ENCODE results near the gene LSR.
"Not testable (repeated sequence)": the region's sequence is repeated elsewhere in the genome, so short reads cannot be mapped to it uniquely, and the experiment has no call there.

LSR gene

GRCh38 chr19:35219008-35219407, 29.8 kb upstream of the LSR start:
- no peak for DNase-seq

GRCh38 chr19:35220315-35220921, 28.4 kb upstream of the LSR start:
- DNase-seq, result no peak

- not testable (repeated sequence) for DNase-seq
Measured at GRCh38 chr19:35220973-35221590, 27.7 kb upstream of the LSR start.

GRCh38 chr19:35222373-35223015, 26.3 kb upstream of the LSR start:
- no peak for DNase-seq

- no peak for DNase-seq
Measured at GRCh38 chr19:35223084-35223790, 25.6 kb upstream of the LSR start.

- DNase-seq, result no peak
Measured at GRCh38 chr19:35223862-35224505, 24.8 kb upstream of the LSR start.

- DNase-seq, result no peak
Measured at GRCh38 chr19:35224681-35225571, 23.9 kb upstream of the LSR start.

GRCh38 chr19:35225951-35226350, 22.9 kb upstream of the LSR start:
- DNase-seq, result no peak

GRCh38 chr19:35226748-35227147, 22.1 kb upstream of the LSR start:
- DNase-seq, result no peak

GRCh38 chr19:35228177-35228930, 20.4 kb upstream of the LSR start, which contains the start of gene FAM187B:
Gene FAM187B, minus strand, starts transcription at chr19:35228739. Its CDS starts 59 bp downstream, at chr19:35228680.
- no peak for DNase-seq

GRCh38 chr19:35229601-35230000, 19.2 kb upstream of the LSR start:
- DNase-seq, result no peak

GRCh38 chr19:35231956-35232645, 16.7 kb upstream of the LSR start:
- DNase-seq, result no peak

- DNase-seq, result no peak
Measured at GRCh38 chr19:35232912-35233311, 15.9 kb upstream of the LSR start.

GRCh38 chr19:35236638-35237400, 12.0 kb upstream of the LSR start:
- DNase-seq, result no peak

GRCh38 chr19:35239597-35239996, 9.2 kb upstream of the LSR start:
- DNase-seq, result not testable (repeated sequence)

GRCh38 chr19:35240327-35240726, 8.5 kb upstream of the LSR start:
- DNase-seq, result no peak

GRCh38 chr19:35241417-35241816, 7.4 kb upstream of the LSR start:
- no peak for DNase-seq

- no peak for DNase-seq
Measured at GRCh38 chr19:35246466-35247092, 2.2 kb upstream of the LSR start.

GRCh38 chr19:35247526-35248309, 1.1 kb upstream of the LSR start:
- no peak for DNase-seq

Data from fibroblast of skin of right biceps (primary cell).